Measurements from ENCODE around the gene TP53I11. TPM values are rescaled to one million over a fixed set of nuclear protein-coding genes. Genes with fewer than 3 reads are reported as not detected.

The TP53I11 gene
- total RNA-seq, 4 donors from 2014 or later = 5.4 to 17.2 (median 12.8) TPM

GRCh38 chr11:44941259-44942021 is 9.2 kb downstream of the TP53I11 start:
- DNase-seq (no peak), ATAC-seq (no peak)
- Histone ChIP-seq H3K27me3 (no peaks in the 10 kb centered on the region), H3K4me3 (no peak overlapping the region), H3K36me3 (no peaks in the 10 kb centered on the region), H3K27ac (peak overlapping the region; percentile 25 to 73 (median 64)), H3K9me3 (no peaks in the 10 kb centered on the region), H3K4me1 (peaks cover 0 to 15% of the 10 kb centered on the region in 2 donors)
- intact Hi-C loops (cut with DNase I; ENCODE audit: low total_unique reads) = no loop called here
- TF ChIP-seq POLR2A (IDR thresholded peaks at IDR 0.05) = no peak
- TF ChIP-seq, protein P1, sequence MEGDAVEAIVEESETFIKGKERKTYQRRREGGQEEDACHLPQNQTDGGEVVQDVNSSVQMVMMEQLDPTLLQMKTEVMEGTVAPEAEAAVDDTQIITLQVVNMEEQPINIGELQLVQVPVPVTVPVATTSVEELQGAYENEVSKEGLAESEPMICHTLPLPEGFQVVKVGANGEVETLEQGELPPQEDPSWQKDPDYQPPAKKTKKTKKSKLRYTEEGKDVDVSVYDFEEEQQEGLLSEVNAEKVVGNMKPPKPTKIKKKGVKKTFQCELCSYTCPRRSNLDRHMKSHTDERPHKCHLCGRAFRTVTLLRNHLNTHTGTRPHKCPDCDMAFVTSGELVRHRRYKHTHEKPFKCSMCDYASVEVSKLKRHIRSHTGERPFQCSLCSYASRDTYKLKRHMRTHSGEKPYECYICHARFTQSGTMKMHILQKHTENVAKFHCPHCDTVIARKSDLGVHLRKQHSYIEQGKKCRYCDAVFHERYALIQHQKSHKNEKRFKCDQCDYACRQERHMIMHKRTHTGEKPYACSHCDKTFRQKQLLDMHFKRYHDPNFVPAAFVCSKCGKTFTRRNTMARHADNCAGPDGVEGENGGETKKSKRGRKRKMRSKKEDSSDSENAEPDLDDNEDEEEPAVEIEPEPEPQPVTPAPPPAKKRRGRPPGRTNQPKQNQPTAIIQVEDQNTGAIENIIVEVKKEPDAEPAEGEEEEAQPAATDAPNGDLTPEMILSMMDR (IDR thresholded peaks at IDR 0.05 in 4 of 5, conservative IDR thresholded peaks at IDR 0.05 in 1 of 5) = no peak
- in situ Hi-C loops (cut with MboI; ENCODE audit: low sequenced_read_pairs in 4 of 4) = loop anchor here in 2 of 4 donors (25.0 kb wide), 1 partner anchor 346 kb away; the partner anchor contains the start of gene SYT13 (in 2 of the 2)

DNA sequence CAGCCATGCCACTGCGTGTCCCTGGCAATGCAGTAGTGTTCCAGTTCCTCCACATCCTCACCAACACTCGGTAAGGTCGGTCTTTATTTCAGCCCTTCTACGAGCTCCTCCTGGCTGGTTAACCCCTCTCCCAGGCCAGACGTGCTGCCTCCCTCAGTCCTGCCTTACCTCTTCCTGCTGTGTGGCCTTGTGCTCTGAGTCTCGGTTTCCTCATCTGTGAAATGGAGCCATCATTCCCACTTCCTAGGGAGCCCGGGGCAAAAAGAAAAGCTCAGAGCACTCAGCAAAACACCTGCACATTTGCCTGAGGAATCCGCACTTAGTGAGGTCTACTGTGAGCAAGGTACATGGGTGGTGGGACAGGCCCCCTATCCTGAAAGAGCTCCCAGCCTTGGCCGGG is 9.8 kb downstream of the TP53I11 start:
- H3K27me3 ChIP-seq = no peaks in the 10 kb centered on the region
- ATAC-seq (no peak), DNase-seq (no peak)
- H3K9me3 ChIP-seq = no peaks in the 10 kb centered on the region
- intact Hi-C loops (cut with DNase I; ENCODE audit: low total_unique reads) = no loop called here
- H3K4me3 ChIP-seq = no peak overlapping the region
- peaks cover 0 to 11% of the 10 kb centered on the region in 2 donors for H3K4me1 ChIP-seq
- peak overlapping the region; percentile 25 to 73 (median 64) for H3K27ac ChIP-seq
- in situ Hi-C loops (cut with MboI; ENCODE audit: low sequenced_read_pairs in 4 of 4) = loop anchor here in 2 of 4 donors (25.0 kb wide), 1 partner anchor 346 kb away; the partner anchor contains the start of gene SYT13 (in 2 of the 2)
- no peaks in the 10 kb centered on the region for H3K36me3 ChIP-seq
- TF ChIP-seq POLR2A (IDR thresholded peaks at IDR 0.05) = no peak
- TF ChIP-seq, protein P1 (IDR thresholded peaks at IDR 0.05 in 4 of 5, conservative IDR thresholded peaks at IDR 0.05 in 1 of 5) = no peak

GRCh38 chr11:44940404-44940803 is 10.3 kb downstream of the TP53I11 start:
- peak overlapping the region; percentile 25 to 73 (median 64) for H3K27ac ChIP-seq
- in situ Hi-C loops (cut with MboI; ENCODE audit: low sequenced_read_pairs in 4 of 4) = loop anchor here in 2 of 4 donors (25.0 kb wide), 1 partner anchor 347 kb away; the partner anchor contains the start of gene SYT13 (in 2 of the 2)
- DNase-seq = peak in 1 of 2 donors; percentile 37
- H3K27me3 ChIP-seq = no peaks in the 10 kb centered on the region
- intact Hi-C loops (cut with DNase I; ENCODE audit: low total_unique reads) = no loop called here
- H3K36me3 ChIP-seq = no peaks in the 10 kb centered on the region
- peak; percentile 61 to 67 for ATAC-seq
- H3K9me3 ChIP-seq = no peaks in the 10 kb centered on the region
- H3K4me1 ChIP-seq = peaks cover 0 to 8% of the 10 kb centered on the region in 2 donors
- H3K4me3 ChIP-seq = no peak overlapping the region
- TF ChIP-seq, protein P1 (IDR thresholded peaks at IDR 0.05 in 4 of 5, conservative IDR thresholded peaks at IDR 0.05 in 1 of 5) = no peak
- TF ChIP-seq POLR2A (IDR thresholded peaks at IDR 0.05) = peak in 1 of 2 donors; percentile 13

- H3K27ac ChIP-seq = peak overlapping the region; percentile 26 to 73 (median 64)
- H3K27me3 ChIP-seq = no peaks in the 10 kb centered on the region
- intact Hi-C loops (cut with DNase I; ENCODE audit: low total_unique reads) (loop anchor here (10.0 kb wide), 1 partner anchor 395 kb away; no protein-coding TSS in a partner anchor), in situ Hi-C loops (cut with MboI; ENCODE audit: low sequenced_read_pairs in 4 of 4) (loop anchor here (5.0 to 25.0 kb wide), 4 partner anchors 162 to 385 kb away; partner anchors contain the start of gene SYT13 (in 2 of the 4))
- TF ChIP-seq, protein P1 (IDR thresholded peaks at IDR 0.05 in 4 of 5, conservative IDR thresholded peaks at IDR 0.05 in 1 of 5) = peak in 2 of 5 experiments; percentile 29 to 33
- no peak for TF ChIP-seq POLR2A (IDR thresholded peaks at IDR 0.05)
- no peaks in the 10 kb centered on the region for H3K9me3 ChIP-seq
- peak in 1 of 2 donors; percentile 34 for DNase-seq
- no peak overlapping the region for H3K4me3 ChIP-seq
- ATAC-seq = peak in 1 of 2 donors; percentile 29
- H3K4me1 ChIP-seq = peaks cover 0 to 8% of the 10 kb centered on the region in 2 donors
- no peaks in the 10 kb centered on the region for H3K36me3 ChIP-seq
Measured at GRCh38 chr11:44939673-44940395, 10.8 kb downstream of the TP53I11 start.

All from gastrocnemius medialis (tissue), 4 donors.